IMR-90 (cell line): ENCODE data around the gene NXPH3. TPM values are rescaled to one million over a fixed set of nuclear protein-coding genes. Genes with fewer than 3 reads are reported as not detected.

Experiments used
- ATAC-seq: fragments of 200-7000 bp; cut with Tn5 transposase; 2 replicates; pipeline ENCODE4 v1.9.1; 2020; ENCODE audit warnings: low read depth, mild to moderate bottlenecking, moderate library complexity
- BruUV-seq: library from RNA; stranded (reverse); fragments of 400-500 nt; replicated peaks from 2 replicates; lab custom pipeline; 2021; lab: Mats Ljungman, UMichigan
- CTCF ChIA-PET: fragments of 300-600 bp; formaldehyde crosslinking; extraction: SDS; loops from one replicate; lab custom pipeline; 2021; ENCODE audit warnings: antibody characterized with exemption; lab: Yijun Ruan, JAX
- POLR2A ChIA-PET: fragments of 300-600 bp; sonication (Branson Sonifier 250); formaldehyde crosslinking; loops from one replicate; lab custom pipeline; 2022; ENCODE audit warnings: antibody characterized with exemption; ENCODE audit not compliant: unreplicated experiment; lab: Charles Lee
- DNase-seq: peaks from one replicate; pipeline ENCODE4 v3.0.0; 2013
- H2AFZ ChIP-seq: replicated peaks from 2 replicates; pipeline ENCODE3; 2013; ENCODE audit warnings: low read length, mild to moderate bottlenecking; ENCODE audit not compliant: poor library complexity
- H2AK5ac ChIP-seq: 2 replicates; pipeline ENCODE4 v1.6.1; 2013; ENCODE audit warnings: low read depth, low read length, inconsistent platforms
- H2AK9ac ChIP-seq: replicated peaks from 2 replicates; pipeline ENCODE3; 2013; ENCODE audit warnings: mild to moderate bottlenecking, low read depth, low read length, moderate library complexity; ENCODE audit not compliant: poor library complexity
- H2BK120ac ChIP-seq: 2 replicates; pipeline ENCODE4 v1.6.1; 2013; ENCODE audit warnings: low read depth, low read length, inconsistent platforms
- H2BK15ac ChIP-seq: 3 replicates; pipeline ENCODE4 v1.6.1; 2013; ENCODE audit warnings: low read depth, low read length, inconsistent platforms
- H2BK20ac ChIP-seq: 2 replicates; pipeline ENCODE4 v1.6.1; 2013; ENCODE audit warnings: low read depth, mild to moderate bottlenecking, inconsistent platforms, low read length, moderate library complexity
- H2BK5ac ChIP-seq: 2 replicates; pipeline ENCODE4 v1.6.1; 2013; ENCODE audit warnings: mild to moderate bottlenecking, low read depth, low read length, inconsistent platforms; ENCODE audit not compliant: poor library complexity, severe bottlenecking
- H3K14ac ChIP-seq: replicated peaks from 2 replicates; pipeline ENCODE4 v1.6.1; 2013; ENCODE audit warnings: low read depth, low read length, inconsistent platforms
- H3K18ac ChIP-seq: 2 replicates; pipeline ENCODE4 v1.6.1; 2013; ENCODE audit warnings: low read depth, low read length, control low read depth
- H3K23ac ChIP-seq: 2 replicates; pipeline ENCODE4 v1.6.1; 2013; ENCODE audit warnings: low read depth, low read length, inconsistent platforms
- H3K27ac ChIP-seq: 2 replicates; pipeline ENCODE4 v1.5.1; 2013; ENCODE audit warnings: mild to moderate bottlenecking, control low read depth, low read length; ENCODE audit not compliant: insufficient read depth
- H3K27me3 ChIP-seq: 2 replicates; pipeline ENCODE4 v1.6.1; 2013; ENCODE audit warnings: low read length; ENCODE audit not compliant: control insufficient read depth, insufficient read depth
- H3K36me3 ChIP-seq: 2 replicates; pipeline ENCODE4 v1.6.1; 2013; ENCODE audit warnings: low read length, mixed read lengths; ENCODE audit not compliant: control insufficient read depth, insufficient read depth
- H3K4ac ChIP-seq: 2 replicates; pipeline ENCODE4 v1.6.1; 2013; ENCODE audit warnings: low read depth, low read length, inconsistent platforms
- H3K4me1 ChIP-seq: 2 replicates; pipeline ENCODE4 v1.6.1; 2013; ENCODE audit warnings: low read length, mixed read lengths; ENCODE audit not compliant: control insufficient read depth, insufficient read depth
- H3K4me2 ChIP-seq: 2 replicates; pipeline ENCODE4 v1.6.1; 2013; ENCODE audit warnings: low read depth, mild to moderate bottlenecking, control low read depth, low read length, moderate library complexity
- H3K4me3 ChIP-seq: 2 replicates; pipeline ENCODE4 v1.5.1; 2013; ENCODE audit warnings: low read depth, mild to moderate bottlenecking, control low read depth, low read length, moderate library complexity; ENCODE audit not compliant: insufficient read depth
- H3K56ac ChIP-seq: 2 replicates; pipeline ENCODE4 v1.6.1; 2013; ENCODE audit warnings: low read length, inconsistent platforms; ENCODE audit not compliant: insufficient read depth; ENCODE audit errors: extremely low read depth
- H3K79me1 ChIP-seq, 2 experiments: 2 replicates each; pipeline ENCODE4 v1.6.1; 2013; ENCODE audit warnings: low read length in 2 of 2, inconsistent platforms in 1 of 2, low read depth in 1 of 2
- H3K9ac ChIP-seq: 2 replicates; pipeline ENCODE4 v1.6.1; 2013; ENCODE audit warnings: low read depth, low read length, control low read depth
- H3K9me1 ChIP-seq: 2 replicates; pipeline ENCODE4 v1.6.1; 2013; ENCODE audit warnings: low read length, inconsistent platforms; ENCODE audit not compliant: insufficient read depth
- H3K9me3 ChIP-seq: 2 replicates; pipeline ENCODE4 v1.6.1; 2013; ENCODE audit warnings: low read length; ENCODE audit not compliant: control insufficient read depth, insufficient read depth
- H4K20me1 ChIP-seq: 2 replicates; pipeline ENCODE4 v1.6.1; 2013; ENCODE audit warnings: low read length, inconsistent platforms; ENCODE audit not compliant: insufficient read depth
- H4K5ac ChIP-seq: 2 replicates; pipeline ENCODE4 v1.6.1; 2013; ENCODE audit warnings: mild to moderate bottlenecking, low read depth, low read length, control low read depth
- H4K8ac ChIP-seq, 2 experiments: 2 replicates each; pipeline ENCODE4 v1.6.1; 2013; ENCODE audit warnings: low read depth in 2 of 2, low read length in 2 of 2, control low read depth in 1 of 2, inconsistent platforms in 1 of 2
- H4K91ac ChIP-seq: 2 replicates; pipeline ENCODE4 v1.6.1; 2013; ENCODE audit warnings: low read depth, low read length, inconsistent platforms; ENCODE audit not compliant: insufficient read depth
- BHLHE40 ChIP-seq: fragments of 150-350 bp; IDR thresholded peaks from 2 replicates; pipeline ENCODE4 v1.6.1; 2016; ENCODE audit warnings: mild to moderate bottlenecking, low read depth, low read length
- CEBPB ChIP-seq: IDR thresholded peaks from 2 replicates; pipeline ENCODE4 v1.6.1; 2012; ENCODE audit warnings: low read depth, low read length, improper control_type of control experiment
- CHD1 ChIP-seq: IDR thresholded peaks from 2 replicates; pipeline ENCODE4 v1.6.1; 2012; ENCODE audit warnings: low read depth, low read length, improper control_type of control experiment
- FOS ChIP-seq: fragments of 150-350 bp; IDR thresholded peaks from 2 replicates; pipeline ENCODE4 v1.6.1; 2016; ENCODE audit warnings: low read depth, low read length
- MAZ ChIP-seq: IDR thresholded peaks from 2 replicates; pipeline ENCODE4 v1.6.1; 2012; ENCODE audit warnings: low read depth, mild to moderate bottlenecking, low read length, improper control_type of control experiment, moderate library complexity, borderline replicate concordance
- NFE2L2 ChIP-seq: fragments of 150-350 bp; IDR thresholded peaks from 2 replicates; pipeline ENCODE4 v1.6.1; 2016; ENCODE audit warnings: low read depth, mild to moderate bottlenecking, low read length
- POLR2A ChIP-seq: IDR thresholded peaks from 2 replicates; pipeline ENCODE4 v1.6.1; 2012; ENCODE audit warnings: mild to moderate bottlenecking, low read depth, low read length
- RAD21 ChIP-seq: IDR thresholded peaks from 2 replicates; pipeline ENCODE4 v1.6.1; 2012; ENCODE audit warnings: low read length, improper control_type of control experiment
- RCOR1 ChIP-seq: IDR thresholded peaks from 2 replicates; pipeline ENCODE4 v1.6.1; 2012; ENCODE audit warnings: mild to moderate bottlenecking, low read length, improper control_type of control experiment; ENCODE audit not compliant: insufficient replicate concordance
- RFX5 ChIP-seq: IDR thresholded peaks from 2 replicates; pipeline ENCODE4 v1.8.0; 2012; ENCODE audit warnings: low read depth, mild to moderate bottlenecking, low read length, moderate library complexity
- SMC3 ChIP-seq: fragments of 150-350 bp; IDR thresholded peaks from 2 replicates; pipeline ENCODE4 v1.6.1; 2016; ENCODE audit warnings: low read depth, mild to moderate bottlenecking, antibody characterized with exemption, low read length, moderate library complexity
- WGBS, 2 experiments: methylation state at CpG; one replicate each; pipeline versions ENCODE4 v1.1.5 to v1.1.7; 2013; ENCODE audit warnings: missing lambda C conversion rate in 2 of 2; ENCODE audit not compliant: insufficient read length in 1 of 2; ENCODE audit errors: extremely low coverage in 2 of 2; 5-methylcytosine and 5-hydroxymethylcytosine counted together
- dilution Hi-C: fragments of 300-500 bp; cut with HindIII; formaldehyde crosslinking; loops from one replicate; pipeline ENCODE4 v1.14.3; 2018; ENCODE audit warnings: low sequenced_read_pairs; ENCODE audit not compliant: unreplicated experiment
- in situ Hi-C: fragments of 300-500 bp; cut with MboI; formaldehyde crosslinking; loops from 3 replicates; pipeline ENCODE4 v1.14.3; 2019; ENCODE audit warnings: low sequenced_read_pairs, inconsistent platforms, mixed read lengths
- intact Hi-C: fragments of 100-400 bp; cut with micrococcal nuclease; formaldehyde crosslinking; loops from 2 replicates; pipeline ENCODE4 v1.10.0; 2022
- polyA plus RNA-seq, 3 experiments: library from polyadenylated mRNA; depleted of rRNA; stranded (reverse); fragments of >200 nt; gene quantifications; 2 replicates each; pipeline ENCODE4 v1.2.3, GENCODE V29; 2012; ENCODE audit warnings: low replicate concordance in 1 of 3
- total RNA-seq: library from RNA; depleted of rRNA; stranded (reverse); fragments of >200 nt; gene quantifications from 2 replicates; pipeline ENCODE4 v1.2.3, GENCODE V29; 2012
- TF ChIP-seq, protein P1 (sequence below): fragments of 150-350 bp; IDR thresholded peaks from 2 replicates; pipeline ENCODE4 v1.6.1; 2017; ENCODE audit warnings: mild to moderate bottlenecking, antibody characterized with exemption, low read length, low read depth
- TF ChIP-seq, protein P2 (sequence below): conservative IDR thresholded peaks from 2 replicates; pipeline ENCODE4 v1.5.1; 2012; ENCODE audit warnings: mild to moderate bottlenecking, low read depth, low read length, improper control_type of control experiment

Gene NXPH3
- total and polyA plus RNA-seq, 2 of the 4 experiments (the other 2 are of a cell fraction), result 0.18 to 0.31 TPM

DNA sequence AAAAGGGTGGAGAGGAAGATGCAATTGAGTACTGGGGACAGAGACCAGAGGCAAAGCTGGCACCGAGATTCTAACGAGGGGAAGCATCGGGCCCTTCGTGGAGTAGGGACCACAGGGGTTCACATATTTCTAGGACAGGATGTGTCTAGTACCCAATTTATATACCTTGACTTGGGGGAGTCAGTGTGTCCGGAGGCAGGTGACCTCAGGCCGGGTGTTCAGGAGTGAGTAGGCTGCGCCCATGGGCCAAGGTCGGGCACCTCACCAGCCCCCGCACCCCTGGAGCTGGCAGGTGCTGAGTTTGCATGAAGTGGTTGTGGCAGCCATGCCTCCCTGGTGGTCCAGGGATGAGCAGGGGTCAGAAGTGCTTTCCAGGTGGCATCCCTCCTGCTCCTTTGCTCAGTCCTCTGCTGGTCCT is 8.6 kb upstream of the NXPH3 start:
- H3K9me1 ChIP-seq, result no peaks in the 10 kb centered on the region
- no peak overlapping the region for H4K5ac ChIP-seq
- CTCF ChIA-PET, result interaction anchor here (0.6 to 1.1 kb wide), 7 partner anchors 10 to 175 kb away, joined by 3 to 8 read pairs (median 4); no protein-coding TSS in a partner anchor
- no peak overlapping the region for H3K18ac ChIP-seq
- H2BK120ac ChIP-seq, result no peak overlapping the region
- no peaks in the 10 kb centered on the region for H3K79me1 ChIP-seq
- H2BK5ac ChIP-seq, result no peak overlapping the region
- H3K4me1 ChIP-seq, result no peaks in the 10 kb centered on the region
- DNase-seq, result no peak
- POLR2A ChIA-PET, result no interaction called here
- intact Hi-C loops, result no loop called here
- no peaks in the 10 kb centered on the region for H3K36me3 ChIP-seq
- no peak overlapping the region for H4K8ac ChIP-seq
- in situ Hi-C loops, result loop anchor here (10.0 kb wide), 1 partner anchor 218 kb away; the partner anchor contains the start of gene KAT7
- 49% methylated on average over 3 of the region's 9 CpGs; no CpG with 5 or more reads in 1 of the 2 experiments for WGBS, 2 experiments
- H3K14ac ChIP-seq, result no peak overlapping the region
- H3K56ac ChIP-seq, result no peak overlapping the region
- H3K23ac ChIP-seq, result no peak overlapping the region
- H3K27ac ChIP-seq, result no peak overlapping the region
- no peak overlapping the region for H2AK9ac ChIP-seq
- no peak overlapping the region for H4K91ac ChIP-seq
- H2AK5ac ChIP-seq, result no peak overlapping the region
- 0 out of 2 replicates have a peak, but pooled peaks cover 6% of the 10 kb centered on the region for H4K20me1 ChIP-seq
- H3K4me3 ChIP-seq, result no peak overlapping the region
- ATAC-seq, result no peak
- H3K9ac ChIP-seq, result no peak overlapping the region
- no peak for TF ChIP-seq MAZ
- no peak for TF ChIP-seq NFE2L2
- no peak for TF ChIP-seq POLR2A
- TF ChIP-seq BHLHE40, result no peak
- no peak for TF ChIP-seq FOS
- TF ChIP-seq, protein P1, sequence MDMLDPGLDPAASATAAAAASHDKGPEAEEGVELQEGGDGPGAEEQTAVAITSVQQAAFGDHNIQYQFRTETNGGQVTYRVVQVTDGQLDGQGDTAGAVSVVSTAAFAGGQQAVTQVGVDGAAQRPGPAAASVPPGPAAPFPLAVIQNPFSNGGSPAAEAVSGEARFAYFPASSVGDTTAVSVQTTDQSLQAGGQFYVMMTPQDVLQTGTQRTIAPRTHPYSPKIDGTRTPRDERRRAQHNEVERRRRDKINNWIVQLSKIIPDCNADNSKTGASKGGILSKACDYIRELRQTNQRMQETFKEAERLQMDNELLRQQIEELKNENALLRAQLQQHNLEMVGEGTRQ, result no peak
- no peak for TF ChIP-seq SMC3
- no peak for TF ChIP-seq CHD1
- TF ChIP-seq, protein P2, sequence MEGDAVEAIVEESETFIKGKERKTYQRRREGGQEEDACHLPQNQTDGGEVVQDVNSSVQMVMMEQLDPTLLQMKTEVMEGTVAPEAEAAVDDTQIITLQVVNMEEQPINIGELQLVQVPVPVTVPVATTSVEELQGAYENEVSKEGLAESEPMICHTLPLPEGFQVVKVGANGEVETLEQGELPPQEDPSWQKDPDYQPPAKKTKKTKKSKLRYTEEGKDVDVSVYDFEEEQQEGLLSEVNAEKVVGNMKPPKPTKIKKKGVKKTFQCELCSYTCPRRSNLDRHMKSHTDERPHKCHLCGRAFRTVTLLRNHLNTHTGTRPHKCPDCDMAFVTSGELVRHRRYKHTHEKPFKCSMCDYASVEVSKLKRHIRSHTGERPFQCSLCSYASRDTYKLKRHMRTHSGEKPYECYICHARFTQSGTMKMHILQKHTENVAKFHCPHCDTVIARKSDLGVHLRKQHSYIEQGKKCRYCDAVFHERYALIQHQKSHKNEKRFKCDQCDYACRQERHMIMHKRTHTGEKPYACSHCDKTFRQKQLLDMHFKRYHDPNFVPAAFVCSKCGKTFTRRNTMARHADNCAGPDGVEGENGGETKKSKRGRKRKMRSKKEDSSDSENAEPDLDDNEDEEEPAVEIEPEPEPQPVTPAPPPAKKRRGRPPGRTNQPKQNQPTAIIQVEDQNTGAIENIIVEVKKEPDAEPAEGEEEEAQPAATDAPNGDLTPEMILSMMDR, result no peak
- TF ChIP-seq RAD21, result no peak
- TF ChIP-seq CEBPB, result no peak
- TF ChIP-seq RFX5, result no peak
- TF ChIP-seq RCOR1, result no peak
- no peak overlapping the region for H2BK20ac ChIP-seq
- no peak overlapping the region for H3K4ac ChIP-seq
- H2BK15ac ChIP-seq, result no peak overlapping the region
- H3K9me3 ChIP-seq, result no peaks in the 10 kb centered on the region
- peaks cover 36% of the 10 kb centered on the region for H3K27me3 ChIP-seq
- dilution Hi-C loops, result no loop called here
- no TSS peak for BruUV-seq
- H3K4me2 ChIP-seq, result no peak overlapping the region
- no peak overlapping the region for H2AFZ ChIP-seq
